GM18517 (cell line): ENCODE results near the gene C2.
"Not testable (repeated sequence)": the region's sequence is repeated elsewhere in the genome, so short reads cannot be mapped to it uniquely, and the experiment has no call there.

Source experiments
- ATAC-seq: cut with Tn5 transposase; IDR thresholded peaks from one replicate; pipeline ENCODE4 v1.9.1; 2021; ENCODE audit warnings: mild to moderate bottlenecking, moderate library complexity; ENCODE audit not compliant: unreplicated experiment

Gene C2

GRCh38 chr6:31920811-31921210 lies 6.7 kb upstream of the C2 start:
- no peak for ATAC-seq

- ATAC-seq = no peak
These were observed 4.6 kb upstream of the C2 start for GRCh38 chr6:31922942-31923341.

- no peak for ATAC-seq
These were observed 550 bp downstream of the C2 start for GRCh38 chr6:31927863-31928671.

GRCh38 chr6:31928672-31928939 lies 1.1 kb downstream of the C2 start:
- no peak for ATAC-seq

GRCh38 chr6:31930962-31931361 lies 3.4 kb downstream of the C2 start:
- ATAC-seq = no peak

GRCh38 chr6:31932137-31932536 lies 4.6 kb downstream of the C2 start:
- ATAC-seq = not testable (repeated sequence)

GRCh38 chr6:31933537-31933936 lies 6.0 kb downstream of the C2 start:
- ATAC-seq = no peak

- no peak for ATAC-seq
These were observed 7.5 kb downstream of the C2 start for GRCh38 chr6:31935021-31935420.

GRCh38 chr6:31935823-31936222 lies 8.3 kb downstream of the C2 start:
- no peak for ATAC-seq

GRCh38 chr6:31940256-31940664 lies 12.7 kb downstream of the C2 start:
- no peak for ATAC-seq

GRCh38 chr6:31943742-31944141 lies 16.2 kb downstream of the C2 start:
- no peak for ATAC-seq

GRCh38 chr6:31945154-31945506 lies 17.6 kb downstream of the C2 start:
- ATAC-seq = no peak

GRCh38 chr6:31945507-31946369 lies 18.2 kb downstream of the C2 start, which contains the start of gene CFB:
Gene CFB (plus strand): TSS chr6:31946095. CDS start chr6:31946222, 127 bp downstream.
- no peak for ATAC-seq

- ATAC-seq = no peak
These were observed 18.9 kb downstream of the C2 start for GRCh38 chr6:31946370-31946885.

- ATAC-seq = no peak
These were observed 19.7 kb downstream of the C2 start for GRCh38 chr6:31947070-31947675.

GRCh38 chr6:31947864-31948263 lies 20.3 kb downstream of the C2 start:
- no peak for ATAC-seq

GRCh38 chr6:31948306-31948705 lies 20.8 kb downstream of the C2 start:
- ATAC-seq = no peak

GRCh38 chr6:31948753-31949413 lies 21.4 kb downstream of the C2 start:
- ATAC-seq = no peak

- no peak for ATAC-seq
These were observed 22.5 kb downstream of the C2 start for GRCh38 chr6:31949926-31950548.

- no peak for ATAC-seq
These were observed 24.8 kb downstream of the C2 start for GRCh38 chr6:31952140-31952805.
